DMS114 treated with DMSO at 0.1 percent for 48 hours (cell line): ENCODE measurements around the gene SWT1.
"Not testable (repeated sequence)": the region's sequence is repeated elsewhere in the genome, so short reads cannot be mapped to it uniquely, and the experiment has no call there.

Experiments used
- DNase-seq: peaks from one replicate; lab custom pipeline; 2025; ENCODE audit not compliant: unreplicated experiment; lab: John Stamatoyannopoulos, UW

SWT1 gene

DNA sequence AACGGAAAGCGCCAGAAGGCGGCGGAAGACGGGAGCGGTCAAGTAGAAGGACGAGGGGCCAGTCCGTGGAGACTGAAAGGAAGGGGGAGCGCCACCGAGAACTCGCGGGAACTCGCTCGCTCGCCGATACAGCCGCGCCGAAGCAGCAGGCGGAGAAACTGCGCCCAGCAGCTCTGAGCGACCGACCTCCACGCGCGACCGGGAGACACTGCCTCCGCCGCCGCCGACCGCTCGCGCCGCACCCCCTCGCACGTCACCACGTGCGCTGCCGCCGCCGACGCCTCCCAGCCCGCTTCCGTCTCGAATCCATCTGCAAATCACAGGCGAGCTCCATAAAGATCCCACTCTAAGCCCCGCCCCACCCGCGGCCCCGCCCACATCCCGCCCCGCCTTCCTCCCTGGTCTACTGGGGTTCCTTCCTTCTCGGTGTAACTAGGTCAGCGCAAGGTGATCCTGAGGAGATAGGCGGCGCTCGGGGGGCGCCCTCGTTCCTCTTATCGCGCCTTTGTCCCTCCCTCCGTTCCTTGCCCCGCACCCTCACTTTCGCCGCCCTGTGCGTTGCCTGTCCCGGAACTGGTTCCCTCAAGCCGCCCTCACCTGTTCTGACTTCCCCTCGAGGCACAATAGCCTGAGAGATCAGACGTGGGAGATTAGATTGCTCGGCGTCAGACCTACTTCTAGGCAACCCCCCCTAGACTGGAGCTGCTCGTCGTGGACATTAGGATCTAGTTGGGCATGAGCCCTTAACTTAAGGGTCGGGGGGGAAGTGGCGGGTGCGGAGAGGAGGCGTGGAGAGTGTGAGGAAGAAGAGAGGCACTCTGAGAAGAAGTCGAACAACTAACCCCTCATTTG, 160.3 kb downstream of the SWT1 start, which contains the start of gene IVNS1ABP:
TSS of gene IVNS1ABP (minus strand) at position 210 of the 852 bp plus-strand sequence. CDS start 7,750 bp downstream, outside the sequence.
- DNase-seq: peak; percentile 85

- no peak for DNase-seq
These were observed 160.9 kb downstream of the SWT1 start for GRCh38 chr1:185317886-185318310.

GRCh38 chr1:185318431-185319138, 161.6 kb downstream of the SWT1 start:
- DNase-seq: no peak

DNA sequence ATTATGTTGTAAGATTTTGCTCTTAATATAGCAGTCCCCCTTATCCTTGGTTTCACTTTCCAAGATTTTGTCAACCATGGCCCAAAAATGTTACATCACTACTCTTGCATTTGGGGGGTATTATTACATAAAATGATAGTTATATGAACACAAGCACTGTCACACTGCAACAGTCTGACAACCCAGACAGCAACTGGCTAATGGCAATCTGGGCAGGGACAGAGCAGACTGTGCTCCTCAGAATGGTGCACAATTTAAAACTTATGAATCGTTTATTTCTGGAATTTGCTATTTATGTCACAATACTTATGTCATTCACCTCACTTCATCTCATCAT, 162.1 kb downstream of the SWT1 start:
- DNase-seq: no peak

GRCh38 chr1:185321104-185321503, 164.1 kb downstream of the SWT1 start:
- not testable (repeated sequence) for DNase-seq

GRCh38 chr1:185321653-185322221, 164.8 kb downstream of the SWT1 start:
- DNase-seq: not testable (repeated sequence)

GRCh38 chr1:185322636-185323035, 165.7 kb downstream of the SWT1 start:
- DNase-seq: no peak

DNA sequence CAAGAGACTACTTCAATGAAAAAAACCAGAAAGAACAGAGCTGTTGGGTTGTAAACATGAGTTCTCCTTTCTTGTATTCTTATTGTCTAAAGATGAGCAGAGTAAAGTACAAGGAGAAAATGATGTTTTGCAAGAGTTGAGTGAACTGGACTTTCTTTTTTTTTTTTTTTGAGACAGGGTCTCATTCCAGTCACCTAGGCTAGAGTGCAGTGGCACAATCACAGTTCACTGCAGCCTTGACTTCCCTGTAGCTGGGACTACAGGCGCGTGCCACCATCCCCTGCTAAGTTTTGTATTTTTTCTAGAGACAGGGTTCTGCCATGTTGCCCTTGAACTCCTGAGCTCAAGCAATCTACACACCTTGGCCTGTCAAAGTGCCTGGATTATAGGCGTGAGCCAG, 167.2 kb downstream of the SWT1 start:
- no peak for DNase-seq

DNA sequence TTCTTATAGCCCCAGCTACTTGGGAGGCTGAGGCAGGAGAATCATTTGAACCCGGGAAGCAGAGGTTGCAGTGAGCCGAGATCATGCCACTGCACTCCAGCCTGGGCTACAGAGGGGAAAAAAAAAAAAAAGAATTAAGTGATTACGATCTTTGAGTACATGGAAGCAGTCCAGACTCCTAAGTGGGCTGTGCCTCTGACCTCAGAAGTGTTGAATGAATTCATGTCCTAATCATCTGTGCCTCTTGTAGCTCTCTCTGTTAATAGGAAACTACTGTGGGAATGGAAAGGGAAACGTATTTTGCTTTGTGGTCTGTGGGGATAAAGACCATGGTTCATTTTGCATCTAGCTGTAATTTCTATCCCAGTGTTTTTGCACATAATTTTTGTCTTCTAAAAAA, 168.4 kb downstream of the SWT1 start:
- DNase-seq: no peak

GRCh38 chr1:185328255-185328654, 171.3 kb downstream of the SWT1 start:
- DNase-seq: no peak

DNA sequence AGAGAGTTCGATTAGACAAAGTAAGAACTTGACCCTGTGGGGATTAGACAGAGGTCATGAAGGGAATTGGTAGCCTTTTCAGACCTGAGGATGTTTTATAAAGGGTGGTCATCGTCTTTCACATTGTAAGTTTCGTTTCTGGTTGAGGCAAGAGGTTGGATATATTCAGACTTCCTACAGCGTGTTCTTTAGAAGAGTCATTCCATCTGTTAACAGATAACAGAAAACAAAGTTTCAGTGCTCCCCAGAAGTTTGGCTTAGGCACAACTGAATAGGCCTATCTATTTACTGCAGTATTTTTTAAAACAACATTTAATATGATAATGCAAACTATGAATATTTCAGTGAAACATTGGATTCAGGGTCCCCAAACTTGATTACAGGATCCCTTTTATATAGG, 177.2 kb downstream of the SWT1 start:
- DNase-seq: no peak

DNA sequence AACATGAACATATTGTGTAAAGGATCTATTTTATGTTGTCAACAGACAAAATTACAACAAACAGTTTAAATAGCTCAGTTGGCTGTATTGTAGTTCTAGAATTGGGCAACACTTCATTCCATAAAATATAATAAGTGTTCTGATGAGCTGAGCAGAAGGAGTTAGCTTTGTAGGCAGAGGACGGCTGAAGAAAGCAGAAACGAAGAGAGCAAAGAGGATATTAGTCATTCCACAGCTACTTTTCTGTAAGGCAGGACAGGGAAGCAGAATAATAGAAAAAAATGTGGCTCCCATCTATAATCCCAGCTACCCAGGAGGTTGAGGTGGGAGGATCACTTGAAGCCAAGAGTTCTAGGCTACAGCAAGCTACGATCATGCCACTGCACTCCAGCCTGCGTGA, 180.3 kb downstream of the SWT1 start:
- no peak for DNase-seq

GRCh38 chr1:185338719-185339622, 182.0 kb downstream of the SWT1 start:
- no peak for DNase-seq

DNA sequence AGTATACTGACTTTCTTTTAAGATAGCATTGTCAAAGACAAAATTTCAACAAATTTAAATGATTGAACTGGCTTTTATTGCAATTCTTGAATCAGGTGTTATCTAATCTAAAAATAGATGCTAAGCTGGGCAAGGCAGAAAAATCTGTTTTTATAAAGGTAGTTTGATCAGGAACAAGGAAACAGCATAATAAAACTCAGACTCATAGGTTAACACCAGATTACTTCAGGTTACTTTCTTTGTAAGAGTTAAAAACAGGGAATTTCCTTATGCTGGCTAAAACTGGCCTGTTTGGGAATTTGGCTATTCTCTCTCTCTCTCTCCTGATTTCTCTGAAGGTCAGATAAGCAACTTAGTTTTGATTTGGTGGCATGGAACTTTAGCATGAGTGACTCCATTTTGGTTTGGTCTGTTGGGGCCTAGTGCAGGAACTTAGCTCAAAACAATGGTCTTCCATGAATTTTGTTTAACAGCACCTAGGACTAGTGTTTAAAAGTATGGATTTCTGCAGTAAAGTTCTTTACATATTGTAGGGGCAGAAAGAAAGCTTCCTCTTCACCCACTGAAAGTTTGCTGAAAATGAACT, 184.3 kb downstream of the SWT1 start:
- DNase-seq: no peak
